Testis (tissue), 3 donors: Measurements from ENCODE around the gene CFB. TPM values are rescaled to one million over a fixed set of nuclear protein-coding genes. Genes with fewer than 3 reads are reported as not detected.

Source experiments
- DNase-seq: peaks from one replicate; pipeline ENCODE4 v3.0.0-alpha.2; 2019
- H3K27ac ChIP-seq, 2 donors: fragments of 200-600 bp; sonication (generic); one replicate each; pipeline ENCODE4 v1.5.1; 2019
- H3K27me3 ChIP-seq: fragments of 200-600 bp; sonication (generic); one replicate; pipeline ENCODE4 v1.5.1; 2019
- H3K36me3 ChIP-seq: fragments of 200-600 bp; sonication (generic); one replicate; pipeline ENCODE4 v1.5.1; 2017; ENCODE audit warnings: low read depth; ENCODE audit errors: missing control alignments
- H3K4me1 ChIP-seq: fragments of 200-600 bp; sonication (generic); one replicate; pipeline ENCODE4 v1.5.1; 2019
- H3K4me3 ChIP-seq, 2 donors: fragments of 200-600 bp; sonication (generic); one replicate each; pipeline ENCODE4 v1.5.1; 2017 to 2019
- H3K9me3 ChIP-seq: fragments of 200-600 bp; sonication (generic); one replicate; pipeline ENCODE4 v1.5.1; 2017
- CTCF ChIP-seq, 3 experiments: fragments of 450-650 bp in 2 of 3; fragments of 200-600 bp in 1 of 3; sonication (generic) in 1 of 3; IDR thresholded peaks; one replicate each; pipeline ENCODE4 v1.5.1; 2016 to 2019; ENCODE audit warnings: antibody characterized with exemption in 3 of 3, mild to moderate bottlenecking in 2 of 3, moderate library complexity in 1 of 3
- POLR2A ChIP-seq: fragments of 450-650 bp; IDR thresholded peaks from one replicate; pipeline ENCODE4 v1.6.1; 2017; ENCODE audit warnings: antibody characterized with exemption, mild to moderate bottlenecking, moderate library complexity
- WGBS, 2 donors: methylation state at CpG; one replicate each; pipeline ENCODE4 v1.1.5; 2018; 5-methylcytosine and 5-hydroxymethylcytosine counted together
- intact Hi-C: fragments of 100-400 bp; cut with DNase I; formaldehyde crosslinking; loops from one replicate; pipeline ENCODE4 v1.15.1; 2023; ENCODE audit warnings: low total_unique reads
- polyA plus RNA-seq: library from polyadenylated mRNA; stranded (reverse); fragments of 350-450 nt; fragmentation: Illumina TruSeq; extraction: RNeasy Lipid Tissue Mini Kit (QIAGEN cat#74804); gene quantifications from one replicate; pipeline ENCODE4 v1.2.3, GENCODE V29; 2014; ENCODE audit warnings: low read depth, low replicate concordance; ENCODE audit not compliant: insufficient read depth
- total RNA-seq, 2 donors: library from RNA; depleted of rRNA; stranded (reverse); fragments of >200 nt; gene quantifications; one replicate each; pipeline ENCODE4 v1.2.3, GENCODE V29; 2016

The CFB gene
- total and polyA plus RNA-seq, 3 donors from 2014 or later = 4.8 to 38.6 (median 5.8) TPM

GRCh38 chr6:31901415-31901952 lies 44.4 kb upstream of the CFB start:
- no peak for TF ChIP-seq POLR2A
- no peak for TF ChIP-seq CTCF (IDR thresholded peaks at IDR 0.05)
- H3K4me1 ChIP-seq = peaks cover 51% of the 10 kb centered on the region
- peak overlapping the region; percentile 58 to 64 for H3K4me3 ChIP-seq
- WGBS, 2 donors = 0 to 1% methylated on average over 14 to 37 of the region's 45 CpGs
- no peaks in the 10 kb centered on the region for H3K27me3 ChIP-seq
- H3K9me3 ChIP-seq = no peaks in the 10 kb centered on the region
- H3K36me3 ChIP-seq = no peaks in the 10 kb centered on the region
- intact Hi-C loops = no loop called here
- peak overlapping the region; percentile 61 to 83 for H3K27ac ChIP-seq
- peak; percentile 66 for DNase-seq

DNA sequence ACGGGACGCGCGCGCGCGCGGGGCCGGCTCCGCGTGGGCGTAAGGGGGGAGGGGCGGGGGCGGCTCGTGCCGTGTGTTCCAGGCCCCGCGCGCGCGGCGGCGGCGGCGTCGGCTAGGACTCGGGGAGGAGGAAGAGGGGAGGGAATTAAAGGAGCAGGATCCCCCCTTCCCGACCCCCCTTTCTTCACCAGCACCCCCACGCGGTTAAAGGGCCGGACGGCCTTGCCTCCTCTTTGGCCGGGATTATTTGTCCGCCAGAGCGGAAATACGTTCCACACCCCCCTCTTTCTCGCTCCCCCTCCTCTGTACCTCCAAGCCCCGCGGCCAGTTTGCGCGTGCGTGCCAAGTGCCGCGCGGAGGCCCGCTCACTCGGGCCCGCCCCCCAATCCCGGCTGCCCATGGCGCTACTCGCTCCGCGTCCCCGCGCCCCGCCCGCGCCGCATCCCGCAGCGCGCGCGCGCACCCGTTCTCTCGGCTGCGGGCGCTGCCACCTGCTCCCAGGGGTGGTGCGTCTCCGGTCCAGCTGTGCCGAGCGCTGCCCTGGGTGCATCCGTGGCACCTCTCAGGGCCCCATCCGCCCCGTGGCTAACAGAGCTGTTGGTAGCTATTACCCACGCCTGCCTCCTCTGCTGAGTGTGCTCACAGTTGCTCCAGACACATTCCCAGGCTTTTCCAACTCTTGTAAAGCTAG lies 43.8 kb upstream of the CFB start, which contains the start of gene ZBTB12:
Gene ZBTB12 (minus strand): TSS at position 134 of the 691 bp plus-strand sequence. CDS start 781 bp downstream, outside the sequence.
- 0 to 1% methylated on average over 26 to 52 of the region's 77 CpGs for WGBS, 2 donors
- Histone ChIP-seq H3K27ac (peak within 1 kb of the TSS; percentile 75 to 83), H3K4me3 (peak within 1 kb of the TSS; percentile 58 to 64), H3K36me3 (no peaks in the 10 kb centered on the region), H3K4me1 (peaks cover 49% of the 10 kb centered on the region), H3K27me3 (no peaks in the 10 kb centered on the region), H3K9me3 (no peaks in the 10 kb centered on the region)
- peak; percentile 94 for DNase-seq
- TF ChIP-seq CTCF (IDR thresholded peaks at IDR 0.05) (no peak), POLR2A (no peak)
- intact Hi-C loops = no loop called here

DNA sequence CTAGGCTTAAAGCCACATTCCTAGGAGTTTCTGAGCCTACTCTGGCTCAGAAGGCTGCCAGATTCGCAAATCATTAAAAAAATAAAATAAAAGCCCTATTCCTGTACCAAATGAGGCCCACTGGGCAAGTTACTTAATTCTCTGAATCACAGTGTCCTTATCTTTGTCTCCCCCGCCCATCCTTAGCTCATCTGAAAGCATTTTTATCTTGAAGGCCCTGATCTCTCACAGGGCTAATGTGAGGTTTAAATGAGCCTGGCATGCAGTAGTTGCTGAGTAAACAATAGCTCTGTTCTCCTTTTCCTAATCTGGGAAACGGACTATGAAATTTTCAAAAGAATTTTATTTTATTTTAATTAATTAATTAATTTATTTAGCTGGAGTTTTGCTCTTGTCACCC lies 41.9 kb upstream of the CFB start:
- DNase-seq = peak; percentile 56
- H3K36me3 ChIP-seq = no peaks in the 10 kb centered on the region
- H3K27me3 ChIP-seq = no peaks in the 10 kb centered on the region
- H3K9me3 ChIP-seq = no peaks in the 10 kb centered on the region
- H3K4me3 ChIP-seq = no peak overlapping the region
- H3K27ac ChIP-seq = peak overlapping the region; percentile 29 to 83
- intact Hi-C loops = no loop called here
- TF ChIP-seq CTCF (IDR thresholded peaks at IDR 0.05) = no peak
- no peak for TF ChIP-seq POLR2A
- WGBS, 2 donors = 44 to 73% methylated on average over 3 of the region's 3 CpGs
- peaks cover 44% of the 10 kb centered on the region for H3K4me1 ChIP-seq

GRCh38 chr6:31905041-31905440 lies 40.9 kb upstream of the CFB start:
- Histone ChIP-seq H3K4me3 (no peak overlapping the region), H3K27ac (no peak overlapping the region), H3K9me3 (no peaks in the 10 kb centered on the region), H3K27me3 (no peaks in the 10 kb centered on the region), H3K36me3 (no peaks in the 10 kb centered on the region), H3K4me1 (peaks cover 39% of the 10 kb centered on the region)
- 86 to 97% methylated on average over 1 of the region's 1 CpG for WGBS, 2 donors
- TF ChIP-seq CTCF (IDR thresholded peaks at IDR 0.05) (no peak), POLR2A (no peak)
- no peak for DNase-seq
- intact Hi-C loops = no loop called here
